ENCODE measurements around the gene KLHDC3. TPM values are rescaled to one million over a fixed set of nuclear protein-coding genes. Genes with fewer than 3 reads are reported as not detected.

Gene KLHDC3
- total and polyA plus RNA-seq, 2 experiments from 2014 or later, result 334 to 343 TPM

DNA sequence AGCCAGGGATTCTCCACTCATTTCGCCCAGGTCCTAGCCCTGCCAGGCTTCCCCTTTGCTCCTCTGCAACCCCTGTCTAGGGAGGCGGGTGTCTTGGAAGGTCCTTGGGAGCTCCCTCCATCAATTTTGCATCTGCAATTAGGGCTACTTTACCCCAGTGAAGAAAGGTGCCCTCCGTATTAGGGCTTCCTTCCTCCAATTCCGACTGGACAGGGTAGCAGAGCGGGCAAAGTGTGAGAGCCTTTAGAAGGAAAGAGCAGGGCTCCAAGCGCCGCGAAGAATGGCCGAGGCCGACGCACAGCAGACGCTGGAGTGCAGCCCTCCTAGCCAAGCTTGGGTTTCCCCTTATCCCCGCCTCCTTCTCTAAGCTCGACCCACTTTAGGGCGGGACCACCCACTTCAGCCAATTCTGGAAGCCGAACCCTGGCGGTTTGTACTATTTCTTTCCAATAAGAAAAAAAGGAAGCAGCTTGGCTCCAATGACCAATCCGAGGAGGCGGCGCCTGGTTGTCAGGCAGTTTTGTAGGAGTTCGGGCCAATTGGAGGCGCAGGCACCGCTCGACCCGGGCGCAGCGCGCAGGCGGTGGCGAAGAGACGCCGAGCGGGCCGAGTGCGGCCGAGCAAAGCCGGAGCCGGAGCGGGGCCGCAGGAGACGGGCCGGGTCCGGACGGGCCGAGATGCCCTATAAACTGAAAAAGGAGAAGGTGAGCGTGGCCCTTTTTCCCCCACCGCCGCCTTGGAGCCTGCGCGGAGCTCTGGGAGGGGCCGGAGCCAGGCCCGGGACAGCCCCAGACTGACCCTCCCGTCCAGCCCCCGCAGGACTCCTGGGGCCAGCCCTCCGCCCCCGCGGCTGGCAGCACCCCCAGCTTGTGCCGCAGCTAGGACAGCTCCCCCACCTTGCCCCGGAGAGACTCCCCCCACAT is 29.8 kb upstream of the KLHDC3 start, which contains the start of gene PPP2R5D:
PPP2R5D (plus strand) TSS at position 570 of the 923 bp plus-strand sequence; CDS start at position 678, 108 bp downstream.
- no peaks in the 10 kb centered on the region for H3K27me3 ChIP-seq
- H3K27ac ChIP-seq, result peak within 1 kb of the TSS; percentile 85
- H3K9me3 ChIP-seq (ENCODE audit: low read depth), result no peaks in the 10 kb centered on the region
- peak within 1 kb of the TSS; percentile 50 for H3K4me3 ChIP-seq
- TF ChIP-seq, protein P1, sequence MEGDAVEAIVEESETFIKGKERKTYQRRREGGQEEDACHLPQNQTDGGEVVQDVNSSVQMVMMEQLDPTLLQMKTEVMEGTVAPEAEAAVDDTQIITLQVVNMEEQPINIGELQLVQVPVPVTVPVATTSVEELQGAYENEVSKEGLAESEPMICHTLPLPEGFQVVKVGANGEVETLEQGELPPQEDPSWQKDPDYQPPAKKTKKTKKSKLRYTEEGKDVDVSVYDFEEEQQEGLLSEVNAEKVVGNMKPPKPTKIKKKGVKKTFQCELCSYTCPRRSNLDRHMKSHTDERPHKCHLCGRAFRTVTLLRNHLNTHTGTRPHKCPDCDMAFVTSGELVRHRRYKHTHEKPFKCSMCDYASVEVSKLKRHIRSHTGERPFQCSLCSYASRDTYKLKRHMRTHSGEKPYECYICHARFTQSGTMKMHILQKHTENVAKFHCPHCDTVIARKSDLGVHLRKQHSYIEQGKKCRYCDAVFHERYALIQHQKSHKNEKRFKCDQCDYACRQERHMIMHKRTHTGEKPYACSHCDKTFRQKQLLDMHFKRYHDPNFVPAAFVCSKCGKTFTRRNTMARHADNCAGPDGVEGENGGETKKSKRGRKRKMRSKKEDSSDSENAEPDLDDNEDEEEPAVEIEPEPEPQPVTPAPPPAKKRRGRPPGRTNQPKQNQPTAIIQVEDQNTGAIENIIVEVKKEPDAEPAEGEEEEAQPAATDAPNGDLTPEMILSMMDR (IDR thresholded peaks at IDR 0.05; ENCODE audit: low read depth, low read length), result no peak
- peaks cover 4% of the 10 kb centered on the region for H3K4me1 ChIP-seq (ENCODE audit: low read depth)
- H3K36me3 ChIP-seq, result no peaks in the 10 kb centered on the region
- peak; percentile 99 for DNase-seq (ENCODE audit: low read depth in 1 of 2, low spot score in 1 of 2)

DNA sequence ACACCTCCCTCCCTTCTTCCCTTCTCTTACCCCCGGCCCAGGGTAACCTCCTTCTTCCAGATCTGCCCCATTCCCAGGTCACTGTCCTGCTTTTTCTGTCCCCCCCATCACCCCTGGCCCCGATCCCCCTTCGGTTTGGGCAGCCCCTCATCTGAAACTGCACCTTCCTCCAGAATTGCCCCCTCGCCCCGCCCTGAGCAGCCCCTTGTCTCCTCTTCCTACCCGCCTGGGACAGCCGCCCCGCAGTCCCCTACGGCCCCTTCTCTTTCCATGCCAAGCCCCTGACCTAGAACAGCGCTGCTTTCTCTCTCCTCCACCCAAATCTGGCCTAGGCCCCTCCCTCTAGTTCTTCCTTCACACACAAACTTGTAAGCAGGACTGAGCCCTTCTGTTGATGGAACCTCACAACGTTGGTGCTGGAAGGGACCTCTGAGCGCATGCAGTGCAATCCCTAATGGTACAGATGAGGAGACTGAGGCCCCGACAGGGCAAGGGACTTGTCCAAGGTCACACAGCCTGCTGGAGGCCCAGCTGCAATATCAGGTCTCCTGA is 29.0 kb upstream of the KLHDC3 start:
- Histone ChIP-seq H3K36me3 (peaks cover 6% of the 10 kb centered on the region), H3K27me3 (no peaks in the 10 kb centered on the region), H3K9me3 (ENCODE audit: low read depth) (no peaks in the 10 kb centered on the region), H3K4me3 (peak overlapping the region; percentile 50), H3K27ac (peak overlapping the region; percentile 66), H3K4me1 (ENCODE audit: low read depth) (peaks cover 4% of the 10 kb centered on the region)
- TF ChIP-seq, protein P1 (IDR thresholded peaks at IDR 0.05; ENCODE audit: low read depth, low read length), result no peak
- peak; percentile 25 to 29 for DNase-seq (ENCODE audit: low read depth in 1 of 2, low spot score in 1 of 2)

DNA sequence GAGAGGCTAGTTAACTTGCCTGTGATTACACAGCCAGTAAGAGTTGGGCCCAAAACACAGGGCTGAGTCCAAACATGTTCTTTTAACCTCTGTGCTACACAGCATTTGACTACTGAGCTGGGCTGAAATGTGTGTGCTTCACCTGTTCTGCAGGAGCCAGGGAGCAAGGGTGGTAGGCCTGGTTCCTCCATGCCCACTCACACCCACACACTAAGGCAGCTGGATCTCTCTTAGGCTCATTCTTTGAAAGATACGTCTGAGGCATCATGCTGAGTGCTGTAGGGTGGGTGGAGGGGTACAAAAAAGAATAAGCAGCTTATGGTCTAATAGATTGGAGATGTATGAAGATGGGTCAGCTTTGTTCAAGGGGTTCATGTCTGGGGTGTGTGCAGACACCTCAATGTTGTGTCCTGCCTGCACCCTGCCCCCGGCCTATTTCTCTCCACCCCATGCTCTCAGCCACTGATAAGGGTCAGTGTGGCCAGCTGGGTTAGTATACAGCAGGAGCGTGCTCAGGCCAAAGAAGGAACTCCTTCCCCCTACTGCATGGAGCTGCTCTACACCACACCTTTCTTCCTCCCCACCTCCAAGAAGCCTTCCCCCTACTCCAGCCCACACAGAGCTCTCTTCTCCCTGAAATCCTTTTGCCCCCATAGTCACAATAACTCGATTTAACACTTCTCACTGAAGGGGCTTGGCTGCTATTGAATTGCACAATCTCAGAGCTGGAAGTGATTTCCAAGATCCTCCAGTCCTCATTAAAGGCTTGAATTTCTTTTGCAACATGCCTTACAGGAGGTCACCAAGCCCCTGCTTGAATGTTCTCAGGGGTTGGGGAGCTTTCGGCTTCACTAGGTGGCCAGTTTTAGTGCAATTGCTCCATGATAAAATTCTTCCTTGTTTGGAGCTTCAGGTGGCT is 26.3 kb upstream of the KLHDC3 start:
- TF ChIP-seq, protein P1 (IDR thresholded peaks at IDR 0.05; ENCODE audit: low read depth, low read length), result no peak
- no peaks in the 10 kb centered on the region for H3K27me3 ChIP-seq
- H3K4me3 ChIP-seq, result no peak overlapping the region

DNA sequence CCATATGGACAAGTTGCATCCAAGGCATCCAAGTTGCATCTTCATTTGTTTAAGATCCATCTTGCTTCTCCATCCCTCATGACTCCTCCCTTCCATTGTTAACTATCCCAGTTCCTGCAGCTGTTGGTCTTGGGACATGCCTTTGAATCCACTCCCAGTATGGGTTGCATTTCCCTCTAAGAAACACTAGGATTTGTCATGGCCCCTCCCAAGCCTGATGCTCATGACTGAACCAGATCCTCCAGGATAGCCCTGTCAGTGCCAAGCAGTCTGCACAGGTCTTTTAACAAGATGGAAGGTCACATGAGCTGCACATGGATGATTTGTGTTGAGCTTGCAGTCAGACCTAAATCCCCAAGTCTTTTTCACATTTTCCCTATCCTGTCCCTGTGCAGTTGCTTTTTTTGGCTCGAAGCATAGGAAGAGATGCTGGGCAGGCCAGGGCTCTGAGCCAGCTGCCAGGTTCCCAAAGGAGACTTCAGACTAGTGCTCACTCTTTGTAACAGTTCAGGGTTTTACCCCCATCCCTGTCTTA is 25.5 kb upstream of the KLHDC3 start:
- Histone ChIP-seq H3K4me1 (ENCODE audit: low read depth) (peaks cover 4% of the 10 kb centered on the region), H3K27me3 (no peaks in the 10 kb centered on the region), H3K9me3 (ENCODE audit: low read depth) (no peaks in the 10 kb centered on the region), H3K27ac (no peak overlapping the region), H3K4me3 (no peak overlapping the region), H3K36me3 (peaks cover 15% of the 10 kb centered on the region)
- TF ChIP-seq, protein P1 (IDR thresholded peaks at IDR 0.05; ENCODE audit: low read depth, low read length), result no peak
- peak in 1 of 2 donors; percentile 48 for DNase-seq (ENCODE audit: low read depth in 1 of 2, low spot score in 1 of 2)

More for the DNA sequence above, 26.3 kb upstream of the KLHDC3 start:
- H3K9me3 ChIP-seq (ENCODE audit: low read depth), result no peaks in the 10 kb centered on the region
- peaks cover 4% of the 10 kb centered on the region for H3K4me1 ChIP-seq (ENCODE audit: low read depth)
- DNase-seq (ENCODE audit: low read depth in 1 of 2, low spot score in 1 of 2), result peak in 1 of 2 donors; percentile 31
- H3K36me3 ChIP-seq, result peaks cover 15% of the 10 kb centered on the region
- H3K27ac ChIP-seq, result no peak overlapping the region

GRCh38 chr6:42989923-42990322 is 24.1 kb upstream of the KLHDC3 start:
- TF ChIP-seq, protein P1 (IDR thresholded peaks at IDR 0.05; ENCODE audit: low read depth, low read length), result no peak
- DNase-seq (ENCODE audit: low read depth in 1 of 2, low spot score in 1 of 2), result no peak
- Histone ChIP-seq H3K9me3 (ENCODE audit: low read depth) (no peaks in the 10 kb centered on the region), H3K27ac (no peak overlapping the region), H3K4me3 (no peak overlapping the region), H3K36me3 (peaks cover 15% of the 10 kb centered on the region), H3K4me1 (ENCODE audit: low read depth) (peaks cover 4% of the 10 kb centered on the region), H3K27me3 (no peaks in the 10 kb centered on the region)
